ENCODE measurements around the gene LDLRAD3.

GRCh38 chr11:36165621-36166397 is 221.9 kb downstream of the LDLRAD3 start:
- TF ChIP-seq POLR2A (IDR thresholded peaks at IDR 0.05; ENCODE audit: low read length) (no peak), GATA1 (IDR thresholded peaks at IDR 0.05; ENCODE audit: low read depth, low read length) (no peak)

Measured in erythroblast (primary cell).